Uterus (tissue), 2 donors: Measurements from ENCODE around the gene GLB1L3.
"Not testable (repeated sequence)": the region's sequence is repeated elsewhere in the genome, so short reads cannot be mapped to it uniquely, and the experiment has no call there.

Experiments
- POLR2A ChIP-seq, 2 donors: fragments of 450-650 bp; IDR thresholded peaks; one replicate each; pipeline ENCODE4 v1.6.1; 2016; ENCODE audit warnings: antibody characterized with exemption in 2 of 2, mild to moderate bottlenecking in 1 of 2, moderate library complexity in 1 of 2
- TF ChIP-seq, protein P1 (sequence below), 4 experiments: fragments of 200-600 bp in 2 of 4; fragments of 450-650 bp in 2 of 4; sonication (generic) in 2 of 4; IDR thresholded peaks; one replicate each; pipeline ENCODE4 v1.5.1; 2016 to 2019; ENCODE audit warnings: antibody characterized with exemption in 4 of 4, mild to moderate bottlenecking in 2 of 4, moderate library complexity in 1 of 4

DNA sequence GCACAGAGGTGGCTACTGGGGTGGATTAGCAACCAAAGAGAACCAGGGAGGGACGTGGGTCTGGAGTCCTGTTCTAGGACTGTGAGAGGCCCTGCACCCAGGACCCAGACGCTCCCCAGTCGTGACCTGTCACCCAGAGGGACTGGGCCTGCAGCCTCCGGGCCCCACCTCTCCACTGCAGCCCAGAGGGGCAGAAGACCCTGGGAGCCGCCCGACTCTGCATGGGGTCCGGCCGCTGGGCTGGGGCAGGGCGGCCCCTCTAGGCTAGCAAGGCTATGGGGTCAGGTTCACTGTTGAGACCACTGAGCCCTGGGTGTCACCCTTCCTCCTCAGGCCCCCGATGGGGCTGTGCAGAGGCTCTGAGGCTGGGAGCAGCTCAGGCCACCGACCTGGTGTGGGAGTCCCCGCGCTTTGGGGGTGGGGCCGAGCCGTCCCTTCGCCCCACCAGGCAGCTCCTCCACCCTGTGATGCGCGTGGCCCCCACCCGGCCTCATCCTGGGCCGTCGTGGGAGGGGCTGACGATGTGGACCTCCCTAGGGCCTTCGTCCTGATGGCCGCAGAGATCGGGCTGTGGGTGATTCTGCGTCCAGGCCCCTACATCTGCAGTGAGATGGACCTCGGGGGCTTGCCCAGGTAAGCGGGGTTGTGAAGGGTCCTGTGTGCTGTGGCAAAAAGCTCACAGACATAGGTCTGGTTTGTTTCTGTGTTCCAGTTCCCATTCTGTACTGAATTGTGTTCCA, 68.5 kb downstream of the GLB1L3 start:
- TF ChIP-seq, protein P1, sequence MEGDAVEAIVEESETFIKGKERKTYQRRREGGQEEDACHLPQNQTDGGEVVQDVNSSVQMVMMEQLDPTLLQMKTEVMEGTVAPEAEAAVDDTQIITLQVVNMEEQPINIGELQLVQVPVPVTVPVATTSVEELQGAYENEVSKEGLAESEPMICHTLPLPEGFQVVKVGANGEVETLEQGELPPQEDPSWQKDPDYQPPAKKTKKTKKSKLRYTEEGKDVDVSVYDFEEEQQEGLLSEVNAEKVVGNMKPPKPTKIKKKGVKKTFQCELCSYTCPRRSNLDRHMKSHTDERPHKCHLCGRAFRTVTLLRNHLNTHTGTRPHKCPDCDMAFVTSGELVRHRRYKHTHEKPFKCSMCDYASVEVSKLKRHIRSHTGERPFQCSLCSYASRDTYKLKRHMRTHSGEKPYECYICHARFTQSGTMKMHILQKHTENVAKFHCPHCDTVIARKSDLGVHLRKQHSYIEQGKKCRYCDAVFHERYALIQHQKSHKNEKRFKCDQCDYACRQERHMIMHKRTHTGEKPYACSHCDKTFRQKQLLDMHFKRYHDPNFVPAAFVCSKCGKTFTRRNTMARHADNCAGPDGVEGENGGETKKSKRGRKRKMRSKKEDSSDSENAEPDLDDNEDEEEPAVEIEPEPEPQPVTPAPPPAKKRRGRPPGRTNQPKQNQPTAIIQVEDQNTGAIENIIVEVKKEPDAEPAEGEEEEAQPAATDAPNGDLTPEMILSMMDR (IDR thresholded peaks at IDR 0.05) = not testable (repeated sequence)
- not testable (repeated sequence) for TF ChIP-seq POLR2A (IDR thresholded peaks at IDR 0.05)
